ENCODE results near the gene ARHGAP24.
"Not testable (repeated sequence)": the region's sequence is repeated elsewhere in the genome, so short reads cannot be mapped to it uniquely, and the experiment has no call there.

The ARHGAP24 gene

DNA sequence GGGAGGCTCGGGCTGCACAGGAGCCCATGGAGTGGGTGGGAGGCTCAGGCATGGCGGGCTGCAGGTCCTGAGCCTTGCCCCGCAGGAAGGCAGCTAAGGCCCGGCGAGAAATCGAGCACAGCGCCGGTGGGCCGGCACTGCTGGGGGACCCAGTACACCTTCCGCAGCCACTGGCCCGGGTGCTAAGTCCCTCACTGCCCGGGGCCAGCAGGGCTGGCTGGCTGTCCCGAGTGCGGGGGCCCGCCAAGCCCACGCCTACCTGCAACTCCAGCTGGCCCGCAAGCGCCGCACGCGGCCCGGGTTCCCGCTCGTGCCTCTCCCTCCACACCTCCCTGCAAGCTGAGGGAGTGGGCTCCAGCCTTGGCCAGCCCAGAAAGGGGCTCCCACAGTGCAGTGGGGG lies 546.7 kb downstream of the ARHGAP24 start:
- DNase-seq (ENCODE audit: low read depth), result not testable (repeated sequence)

DNA sequence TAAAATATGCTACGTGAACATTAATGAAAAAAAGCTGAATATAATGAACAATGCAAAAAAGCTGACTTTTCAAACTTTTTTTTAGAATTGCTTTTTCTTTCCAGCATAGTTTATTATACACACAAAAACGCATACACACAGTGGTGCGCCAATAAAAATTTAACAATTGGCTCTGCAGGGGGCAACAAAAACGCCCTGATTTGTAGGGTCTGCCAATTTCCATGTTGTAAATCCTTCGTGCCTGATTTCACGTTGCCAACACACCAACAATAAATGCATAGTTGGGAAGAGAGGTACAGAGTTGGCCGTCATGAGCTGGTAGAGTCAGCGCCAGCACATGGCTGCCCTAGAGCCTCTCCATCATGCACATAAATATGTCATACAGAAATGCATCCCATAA lies 551.8 kb downstream of the ARHGAP24 start:
- no peak for DNase-seq (ENCODE audit: low read depth)

DNA sequence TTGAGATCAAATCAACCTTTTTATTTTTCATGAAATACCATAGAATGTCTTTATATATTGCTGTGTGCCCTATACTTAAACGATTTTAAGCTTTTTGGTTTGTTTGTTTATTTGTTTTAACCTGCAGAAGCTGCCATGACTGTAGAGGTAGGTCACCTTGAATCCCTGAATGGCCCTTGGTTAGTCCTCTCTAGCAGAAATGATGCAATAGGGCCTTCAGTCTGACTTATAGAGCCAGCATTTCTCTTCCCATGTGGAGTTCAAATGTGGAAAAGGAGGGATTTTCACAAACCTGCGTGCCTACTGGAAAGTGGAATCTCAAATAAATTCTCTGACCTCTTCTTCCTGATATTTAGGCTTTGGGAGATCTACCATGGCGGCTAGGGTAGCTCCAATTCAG lies 557.0 kb downstream of the ARHGAP24 start:
- DNase-seq (ENCODE audit: low read depth), result no peak

DNA sequence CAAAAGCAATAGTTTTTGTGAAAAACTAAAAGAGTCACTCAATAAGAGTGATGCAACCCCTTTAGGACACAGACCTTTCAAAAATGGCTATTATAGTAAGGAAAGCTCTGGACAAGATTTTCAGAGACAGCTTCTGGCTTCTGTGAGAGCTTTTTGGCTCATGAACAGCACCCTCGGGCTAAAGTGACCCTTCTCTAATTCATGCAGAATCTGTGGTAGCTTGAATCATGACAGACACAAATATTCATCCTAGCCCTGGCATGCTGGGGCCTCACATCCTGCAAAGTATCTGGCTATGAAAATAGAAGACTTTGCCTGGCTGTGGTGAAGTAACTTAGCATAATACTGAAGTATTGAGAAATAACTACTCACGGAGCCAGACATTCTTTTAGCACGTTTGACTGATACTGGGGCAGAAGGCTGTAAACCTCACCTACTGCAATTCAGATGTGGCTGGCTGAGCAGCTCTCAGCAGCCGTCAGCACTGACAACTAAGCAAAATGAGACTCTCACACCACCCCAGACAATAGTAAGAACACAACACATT lies 557.6 kb downstream of the ARHGAP24 start:
- no peak for DNase-seq (ENCODE audit: low read depth)

DNA sequence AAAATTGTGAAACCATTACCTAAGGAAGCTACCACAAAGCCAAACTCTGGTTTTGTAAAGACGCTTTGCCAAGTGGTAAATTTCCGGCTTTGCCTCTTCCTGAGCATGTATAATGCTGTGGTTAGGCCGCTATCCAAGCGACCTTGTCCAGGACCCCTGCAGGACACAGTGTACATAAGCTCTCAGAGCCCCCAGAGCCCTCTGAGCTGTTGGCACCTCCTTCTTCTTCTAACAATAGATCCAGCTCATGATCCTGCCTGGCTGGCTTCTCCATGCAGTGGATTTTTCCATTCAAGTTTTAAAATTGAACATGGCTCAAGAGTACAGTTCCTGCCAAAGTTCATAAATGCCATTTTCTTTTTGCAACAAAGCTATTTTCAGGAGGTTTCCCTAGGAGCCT lies 558.2 kb downstream of the ARHGAP24 start:
- DNase-seq (ENCODE audit: low read depth), result no peak

DNA sequence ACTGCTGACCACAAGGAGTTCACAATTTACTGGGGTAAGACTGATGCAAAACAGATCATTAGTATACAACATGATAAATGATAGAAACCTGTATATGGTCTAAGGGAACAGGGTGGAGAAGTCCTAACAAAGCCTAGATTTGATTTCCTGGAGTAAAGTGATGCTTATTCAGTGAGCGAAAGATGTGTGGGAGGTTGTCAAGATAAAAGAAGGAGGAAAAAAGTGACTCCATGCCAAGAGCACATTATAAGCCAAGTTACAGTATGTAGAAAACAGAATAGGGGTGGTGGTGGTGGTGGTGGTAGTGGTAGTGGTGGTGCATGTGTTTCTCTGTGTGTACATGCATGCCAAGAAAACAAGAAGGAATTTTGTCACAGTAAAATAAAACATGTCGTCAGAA lies 559.7 kb downstream of the ARHGAP24 start:
- DNase-seq (ENCODE audit: low read depth), result no peak

DNA sequence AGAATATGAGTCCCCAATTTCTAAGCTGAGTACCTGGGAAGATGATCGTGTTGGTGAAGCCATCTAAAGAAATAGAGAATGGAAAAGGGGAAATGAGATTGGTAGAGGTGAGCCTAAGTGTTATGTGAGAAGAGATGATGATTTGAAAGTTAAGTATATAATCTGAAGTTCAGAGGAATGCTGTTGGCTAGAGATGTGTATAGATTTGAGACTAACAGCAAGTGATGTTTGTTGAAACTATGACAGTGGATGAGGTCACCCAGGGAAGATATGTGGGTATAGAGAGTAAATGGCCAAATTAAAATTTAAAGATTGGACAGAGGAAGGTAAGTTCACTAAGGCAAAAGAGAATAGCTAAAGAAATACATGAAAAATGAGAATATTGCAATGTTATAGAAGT lies 560.7 kb downstream of the ARHGAP24 start:
- DNase-seq (ENCODE audit: low read depth), result no peak

DNA sequence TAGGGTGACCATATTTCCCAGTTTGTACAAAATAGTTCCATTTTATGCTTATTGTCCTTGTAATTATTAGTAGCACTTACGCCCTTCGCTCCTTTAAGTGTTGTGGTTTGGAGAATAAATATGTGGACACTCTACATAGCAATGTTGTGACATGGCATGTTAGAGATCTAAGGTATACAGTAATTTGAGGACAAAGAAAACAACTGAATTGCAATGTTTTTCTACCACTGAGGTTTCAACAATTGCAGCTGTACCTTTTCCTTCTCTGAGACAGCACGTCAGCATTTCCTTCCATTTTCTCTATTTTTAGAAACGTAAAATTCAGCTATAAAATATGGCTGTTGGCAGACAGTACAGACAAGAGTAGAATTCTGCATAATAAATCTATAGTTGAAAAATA lies 561.8 kb downstream of the ARHGAP24 start:
- no peak for DNase-seq (ENCODE audit: low read depth)

DNA sequence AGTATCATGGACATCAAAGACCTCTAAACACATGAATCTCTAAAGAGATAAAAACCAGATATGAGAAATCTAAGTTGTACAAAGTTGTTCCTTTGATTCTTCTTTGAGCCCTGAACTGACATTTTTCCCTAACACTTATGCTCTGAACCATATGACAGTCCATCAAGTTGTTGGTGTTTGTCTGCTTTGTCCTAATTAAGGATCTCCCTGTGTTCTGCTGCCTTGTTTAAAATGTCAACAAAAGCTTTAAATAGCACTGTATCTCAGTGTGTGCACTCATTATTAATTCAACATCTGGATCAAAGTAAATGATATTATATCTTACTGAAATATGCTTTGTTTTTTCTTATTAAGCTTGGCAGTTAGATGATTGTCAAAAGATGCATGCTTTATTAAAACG lies 563.1 kb downstream of the ARHGAP24 start:
- DNase-seq (ENCODE audit: low read depth), result no peak

DNA sequence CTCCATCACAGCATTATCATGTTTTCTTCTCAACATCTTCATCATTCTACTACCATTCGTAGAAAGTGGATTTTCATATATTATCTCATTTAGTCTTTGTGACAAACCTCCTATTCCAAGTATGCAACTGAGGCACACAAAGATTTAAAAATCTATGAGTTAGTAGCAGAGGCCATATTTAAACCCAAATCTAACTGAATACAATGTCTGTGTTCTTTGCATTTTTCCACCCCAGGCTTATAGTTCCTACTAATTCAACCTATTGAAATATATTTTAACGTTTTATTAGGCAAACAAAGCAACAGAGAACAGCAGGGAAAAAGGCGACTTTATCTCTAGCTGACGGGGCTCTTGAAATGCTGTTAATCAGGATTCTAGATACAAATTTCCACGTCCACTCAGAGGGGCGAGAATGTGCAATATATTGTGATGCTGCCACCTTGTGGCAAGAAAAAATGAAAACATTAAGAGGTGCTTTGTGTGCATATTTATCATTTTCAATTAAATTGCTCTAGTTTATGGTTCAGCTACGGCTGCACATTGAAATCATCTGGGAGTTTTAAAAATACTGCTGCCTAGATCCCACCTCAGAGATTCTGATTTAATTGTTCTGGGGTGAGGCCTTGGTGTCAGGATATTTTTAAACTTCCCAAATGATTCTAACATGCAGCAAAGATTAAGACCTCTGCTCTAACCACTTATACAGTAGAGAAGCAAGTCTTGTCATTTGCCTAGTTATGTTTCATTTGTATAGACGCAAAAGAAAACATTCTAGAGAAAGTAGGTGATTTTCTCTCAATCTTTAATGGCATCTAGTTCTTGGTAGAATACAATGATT lies 569.0 kb downstream of the ARHGAP24 start:
- no peak for DNase-seq (ENCODE audit: low read depth)

DNA sequence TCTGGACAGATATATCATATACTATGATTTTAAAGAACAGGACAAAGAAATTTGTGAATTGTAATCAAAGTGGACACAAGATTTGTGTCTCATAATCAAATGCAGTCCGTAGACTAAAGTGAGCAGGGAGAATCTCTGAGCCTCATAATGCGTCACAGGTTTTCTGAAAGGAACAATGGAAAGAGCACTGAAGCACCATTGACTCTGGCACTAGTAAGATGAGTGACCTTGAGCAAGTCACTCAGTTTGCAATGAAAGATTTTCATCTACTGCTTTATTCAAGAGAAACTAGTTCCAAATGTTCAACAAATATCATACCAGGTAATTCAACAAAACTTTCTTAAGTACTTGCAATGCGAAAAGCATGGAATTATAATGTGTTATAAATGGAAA lies 569.6 kb downstream of the ARHGAP24 start:
- DNase-seq (ENCODE audit: low read depth), result no peak

DNA sequence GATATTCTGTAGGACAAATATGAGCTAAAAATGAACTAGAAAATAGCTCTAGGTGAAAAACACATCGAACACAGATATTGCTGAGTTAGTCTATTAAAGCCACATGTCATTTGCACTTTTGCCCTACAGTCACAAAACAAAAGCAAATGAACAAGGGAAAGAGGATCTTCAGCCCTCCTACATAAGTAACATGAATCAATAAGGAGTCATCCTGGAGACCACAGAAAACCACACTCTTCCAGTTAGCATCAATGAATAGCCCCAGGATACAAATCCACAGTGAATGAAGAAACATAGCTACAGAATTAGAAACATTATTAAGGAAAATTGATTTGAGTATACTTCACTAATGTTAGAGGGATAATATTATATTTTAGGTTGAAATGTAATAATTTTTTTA lies 573.5 kb downstream of the ARHGAP24 start:
- no peak for DNase-seq (ENCODE audit: low read depth)

DNA sequence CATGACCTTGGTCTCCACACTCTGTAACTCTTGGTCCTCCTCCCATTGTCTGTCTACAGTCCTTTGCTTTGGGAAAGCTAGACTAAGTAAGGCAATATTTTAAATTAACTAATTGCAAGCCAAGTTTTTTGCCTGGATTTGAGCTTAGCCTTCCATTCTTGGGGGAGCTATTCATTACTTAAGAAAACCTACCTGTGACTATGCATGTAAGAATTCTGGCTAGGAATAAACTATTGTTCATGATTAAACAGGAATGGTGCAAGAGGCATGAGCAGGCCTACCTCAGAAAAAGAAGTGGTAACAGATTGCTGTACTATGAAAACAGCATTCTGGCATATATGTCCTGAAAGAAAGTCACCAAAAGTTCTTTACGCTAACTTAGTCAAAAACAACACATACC lies 575.5 kb downstream of the ARHGAP24 start:
- DNase-seq (ENCODE audit: low read depth), result no peak

All from stimulated activated CD8-positive, alpha-beta memory T cell treated with anti-CD3 and anti-CD28 coated beads, Interleukin-12 subunit alpha, Interleukin-12 subunit beta, amount 100 ng/mL, for 1 hour (primary cell).